Kidney capillary endothelial cell (primary cell): ENCODE data around the gene TEAD2.

ENCODE experiments used
- DNase-seq: peaks from one replicate; pipeline ENCODE4 v3.0.0-alpha.2; 2018; ENCODE audit warnings: low spot score

The TEAD2 gene

GRCh38 chr19:49362048-49362928 lies at the start of gene TEAD2:
TEAD2 (minus strand) TSS chr19:49362416; CDS start chr19:49360075, 2,341 bp downstream.
- peak; percentile 39 for DNase-seq

DNA sequence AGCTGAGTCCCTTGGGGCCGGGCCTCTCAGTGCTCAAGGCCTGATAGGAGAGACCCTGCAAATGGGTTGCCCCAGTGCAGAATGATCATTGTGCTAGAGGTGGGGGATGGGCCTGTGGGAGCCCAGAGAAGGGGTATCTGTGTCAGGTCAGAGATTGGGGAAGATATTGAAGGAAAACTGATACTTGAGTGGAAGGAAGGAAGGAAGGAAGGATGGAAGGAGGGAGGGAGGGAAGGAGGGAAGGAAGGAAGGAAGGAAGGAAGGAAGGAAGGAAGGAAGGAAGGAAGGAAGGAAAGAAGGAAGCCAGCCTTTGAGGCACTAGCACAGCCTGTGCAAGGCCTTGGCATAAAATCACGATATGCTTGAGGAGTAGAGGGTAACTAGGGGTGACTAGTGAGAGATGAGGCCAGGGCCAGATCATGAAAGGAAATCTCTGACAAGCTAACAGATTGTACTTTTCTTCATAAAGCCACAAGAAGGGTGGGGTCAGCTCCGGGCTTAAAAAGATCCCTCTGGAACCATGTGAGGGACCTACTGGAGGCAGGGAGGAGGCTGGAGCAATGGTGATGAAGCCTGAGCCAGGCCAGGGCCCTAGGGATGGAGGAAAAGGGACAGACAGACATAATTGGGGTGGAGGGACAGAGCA lies 49.6 kb upstream of the TEAD2 start:
- DNase-seq: no peak

DNA sequence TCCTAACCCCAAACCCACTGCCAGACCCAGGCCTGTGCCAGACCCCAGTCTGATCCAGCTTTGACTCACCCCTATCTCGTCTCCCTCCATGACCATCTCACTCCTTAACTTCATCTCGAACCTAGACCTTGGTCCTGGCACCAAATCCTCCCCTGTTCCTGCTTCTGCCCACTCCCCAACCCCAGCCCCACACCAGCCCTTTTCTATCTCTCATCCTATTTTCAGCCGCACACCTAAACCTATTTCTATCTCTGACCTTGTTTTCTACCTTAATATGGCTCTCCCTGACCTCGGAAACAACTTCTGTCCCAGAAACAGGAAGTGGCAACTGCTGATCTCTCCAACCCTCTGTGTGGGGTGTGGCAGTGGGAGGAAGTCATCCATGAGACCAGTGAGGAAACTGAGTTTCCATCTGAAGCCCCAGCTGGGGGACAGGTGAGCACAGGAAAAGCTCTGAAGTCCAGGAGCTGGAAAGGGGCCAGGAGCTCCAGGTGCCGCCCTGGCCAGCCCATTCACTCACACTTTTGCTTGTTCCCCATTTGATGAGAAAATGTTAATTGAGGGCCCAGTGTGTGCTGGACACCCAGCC lies 47.3 kb upstream of the TEAD2 start:
- DNase-seq: no peak

- DNase-seq: no peak
Measured at GRCh38 chr19:49408816-49409440, 46.7 kb upstream of the TEAD2 start.

DNA sequence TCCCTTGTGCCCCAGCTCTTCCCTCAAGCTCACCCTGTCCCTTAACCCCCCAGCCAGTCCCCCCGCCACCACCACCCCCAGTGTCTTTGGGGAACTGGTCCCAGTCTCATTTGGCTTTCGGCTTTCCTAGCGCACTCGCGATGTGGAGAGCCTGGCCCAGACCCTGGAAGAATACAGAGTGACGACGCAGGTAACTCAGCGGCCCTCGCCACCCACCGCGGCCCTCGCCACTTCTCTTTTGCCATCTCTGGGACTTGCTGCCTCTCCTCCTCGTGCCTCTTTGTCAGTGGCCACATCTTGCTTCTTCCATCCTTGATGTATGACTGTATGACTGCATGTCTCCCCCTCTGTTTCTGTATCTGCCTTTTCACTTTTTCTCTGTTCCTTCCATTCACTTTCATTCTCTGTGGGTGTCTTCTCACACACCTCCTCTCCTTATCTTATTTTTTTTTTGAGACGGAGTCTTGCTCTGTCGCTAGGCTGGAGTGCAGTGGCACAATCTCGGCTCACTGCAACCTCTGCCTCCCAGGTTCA lies 45.3 kb upstream of the TEAD2 start:
- DNase-seq: no peak

GRCh38 chr19:49407079-49407478 lies 44.9 kb upstream of the TEAD2 start:
- no peak for DNase-seq

GRCh38 chr19:49403404-49404187 lies 41.4 kb upstream of the TEAD2 start:
- no peak for DNase-seq

- no peak for DNase-seq
Measured at GRCh38 chr19:49400029-49400428, 37.8 kb upstream of the TEAD2 start.

DNA sequence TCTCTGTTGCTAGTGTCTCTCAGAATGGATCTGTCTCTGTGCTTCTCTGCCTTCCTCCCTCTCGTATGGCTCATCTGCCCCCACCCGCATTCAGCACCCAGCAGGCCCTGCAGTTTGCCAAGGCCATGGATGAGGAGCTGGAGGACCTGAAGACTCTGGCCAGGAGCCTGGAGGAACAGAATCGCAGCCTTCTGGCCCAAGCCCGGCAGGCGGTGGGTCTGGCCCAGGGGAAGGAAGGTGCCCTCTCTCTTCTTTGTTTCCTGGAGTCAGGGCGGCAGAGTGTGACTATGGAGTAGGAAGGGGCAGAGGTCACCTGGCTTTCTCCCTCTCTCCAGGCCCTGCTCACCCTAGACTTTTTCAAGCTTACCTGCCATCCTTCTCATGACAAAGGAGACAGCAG lies 36.7 kb upstream of the TEAD2 start:
- DNase-seq: no peak

GRCh38 chr19:49398001-49398615 lies 35.9 kb upstream of the TEAD2 start:
- no peak for DNase-seq

- no peak for DNase-seq
Measured at GRCh38 chr19:49396738-49397505, 34.7 kb upstream of the TEAD2 start.

- no peak for DNase-seq
Measured at GRCh38 chr19:49395581-49396407, 33.6 kb upstream of the TEAD2 start.

DNA sequence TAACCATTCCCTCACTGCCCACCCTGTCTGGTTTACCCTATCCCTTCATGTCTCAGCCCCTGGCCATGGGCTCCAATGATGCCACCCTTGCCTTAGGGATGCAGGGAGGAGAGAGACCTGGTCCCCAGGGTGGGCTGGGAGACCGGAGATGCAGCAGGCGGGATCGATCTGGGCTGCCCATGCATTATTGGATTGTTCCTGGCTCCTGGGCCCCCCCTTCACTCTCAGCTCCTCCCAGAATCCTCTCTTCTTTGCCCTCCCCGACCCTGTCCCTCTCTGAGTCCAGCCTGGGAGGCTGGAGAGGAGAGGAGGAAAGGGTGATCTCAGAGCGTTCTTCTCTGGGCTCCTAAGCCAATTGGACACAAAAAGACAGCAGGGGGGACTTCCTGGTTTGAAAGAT lies 31.7 kb upstream of the TEAD2 start:
- DNase-seq: no peak

DNA sequence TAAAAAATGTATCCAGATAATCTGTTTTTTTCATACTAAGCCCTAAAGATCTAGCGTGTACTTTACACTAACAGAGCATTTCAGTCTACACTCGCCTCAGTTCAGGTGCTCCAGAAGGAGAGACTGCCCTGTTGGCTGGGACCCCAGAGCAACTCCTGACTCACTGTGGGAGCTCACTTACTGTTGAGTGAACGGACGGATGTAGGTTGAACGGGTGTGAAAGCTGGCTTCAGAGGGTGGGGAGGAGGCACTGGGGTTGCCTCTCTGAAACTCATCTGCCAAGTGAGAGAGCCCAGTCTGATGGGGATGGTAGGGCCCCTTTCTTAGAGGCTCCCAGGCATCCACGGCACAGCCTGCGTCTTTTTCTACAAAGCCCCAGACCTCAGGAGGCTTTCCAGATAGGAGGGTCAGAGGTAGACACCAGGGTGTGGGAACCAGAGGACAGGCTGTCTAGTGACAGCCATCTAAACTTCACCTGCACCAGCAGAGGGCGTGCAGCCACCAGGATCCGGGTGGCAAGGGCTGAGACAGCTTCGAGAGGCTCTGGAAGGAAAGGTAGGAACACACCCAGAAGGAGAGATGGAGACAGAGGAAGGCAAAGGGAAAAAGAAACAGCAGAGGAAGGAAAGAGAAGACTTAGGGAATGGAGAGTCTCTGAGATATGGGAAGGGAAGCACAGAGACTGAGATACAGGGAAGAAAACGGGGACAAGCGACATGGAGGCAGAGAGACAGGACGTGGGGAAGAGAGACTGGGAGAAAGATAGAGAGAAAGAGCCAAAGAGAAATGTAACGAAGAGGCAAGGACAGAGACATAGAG lies 29.6 kb upstream of the TEAD2 start:
- peak; percentile 41 for DNase-seq

- DNase-seq: no peak
Measured at GRCh38 chr19:49390929-49391359, 28.7 kb upstream of the TEAD2 start.

DNA sequence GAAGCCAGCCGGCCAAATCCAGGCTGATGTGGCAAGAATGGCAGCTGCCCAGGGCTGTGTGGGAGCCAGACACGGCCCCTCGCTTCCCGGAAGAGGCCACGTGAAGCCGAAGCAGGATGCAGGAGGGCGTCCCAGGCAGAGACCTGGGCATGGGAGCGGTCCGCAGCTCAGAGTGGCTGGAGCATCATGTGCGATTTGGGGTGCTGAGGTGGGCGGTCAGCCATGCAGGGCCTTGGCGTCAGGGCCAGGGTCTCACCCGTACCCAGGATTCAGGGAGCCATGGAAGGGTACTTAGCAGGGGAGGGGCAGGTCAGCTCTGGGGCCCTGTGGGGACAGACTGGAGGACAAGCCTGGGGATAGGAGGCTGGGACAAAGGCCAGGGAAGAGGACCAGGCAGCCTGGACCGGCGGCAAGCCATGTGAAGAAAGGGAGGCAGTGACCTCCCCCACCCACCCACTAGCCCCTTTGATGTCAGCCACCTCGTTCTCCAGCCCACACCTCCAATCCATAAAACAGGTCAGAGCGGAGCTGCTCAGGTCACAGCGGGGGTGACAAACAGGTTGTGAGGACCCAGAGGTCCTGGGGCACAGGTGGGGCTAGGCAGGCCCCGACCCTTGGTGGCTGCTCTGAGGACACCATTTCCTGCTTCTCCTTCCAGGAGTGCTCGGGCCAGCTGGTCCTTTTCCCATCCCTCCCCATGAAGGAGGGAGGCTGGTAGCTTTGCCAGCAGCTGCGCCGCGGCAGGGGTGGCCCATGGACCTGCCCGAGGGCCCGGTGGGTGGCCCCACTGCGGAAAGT lies 28.1 kb upstream of the TEAD2 start:
- no peak for DNase-seq

GRCh38 chr19:49389406-49389805 lies 27.2 kb upstream of the TEAD2 start:
- no peak for DNase-seq

- no peak for DNase-seq
Measured at GRCh38 chr19:49387936-49388372, 25.7 kb upstream of the TEAD2 start, which contains the start of gene KASH5. KASH5 (plus strand) TSS chr19:49388249; CDS start chr19:49390884, 2,635 bp downstream.
